GM18873 (cell line): ENCODE data around the gene VEGFA.

Experiments used
- ATAC-seq: cut with Tn5 transposase; IDR thresholded peaks from one replicate; pipeline ENCODE4 v1.9.1; 2021; ENCODE audit warnings: mild to moderate bottlenecking, moderate library complexity, moderate number of reproducible peaks; ENCODE audit not compliant: unreplicated experiment, low FRiP score

Gene VEGFA

GRCh38 chr6:43769526-43770371 is at the start of gene VEGFA:
VEGFA (plus strand) TSS chr6:43770211.
- peak; percentile 53 for ATAC-seq

- ATAC-seq, result no peak
Measured at GRCh38 chr6:43720999-43721398, 49.0 kb upstream of the VEGFA start.

- no peak for ATAC-seq
Measured at GRCh38 chr6:43722920-43723545, 47.0 kb upstream of the VEGFA start.

- ATAC-seq, result peak; percentile 57
Measured at GRCh38 chr6:43723737-43724295, 46.2 kb upstream of the VEGFA start.

- no peak for ATAC-seq
Measured at GRCh38 chr6:43724354-43724753, 45.7 kb upstream of the VEGFA start.

- ATAC-seq, result no peak
Measured at GRCh38 chr6:43724914-43725642, 44.9 kb upstream of the VEGFA start.

- ATAC-seq, result no peak
Measured at GRCh38 chr6:43725643-43726580, 44.1 kb upstream of the VEGFA start.

- ATAC-seq, result no peak
Measured at GRCh38 chr6:43727634-43728033, 42.4 kb upstream of the VEGFA start.

GRCh38 chr6:43728586-43728985 is 41.4 kb upstream of the VEGFA start:
- no peak for ATAC-seq

GRCh38 chr6:43729537-43729936 is 40.5 kb upstream of the VEGFA start:
- no peak for ATAC-seq

GRCh38 chr6:43730634-43731033 is 39.4 kb upstream of the VEGFA start:
- no peak for ATAC-seq

- no peak for ATAC-seq
Measured at GRCh38 chr6:43733471-43734293, 36.3 kb upstream of the VEGFA start.

GRCh38 chr6:43734294-43734665 is 35.7 kb upstream of the VEGFA start:
- no peak for ATAC-seq

GRCh38 chr6:43735642-43736199 is 34.3 kb upstream of the VEGFA start:
- ATAC-seq, result no peak

- no peak for ATAC-seq
Measured at GRCh38 chr6:43736211-43736786, 33.7 kb upstream of the VEGFA start.

GRCh38 chr6:43736844-43737243 is 33.2 kb upstream of the VEGFA start:
- ATAC-seq, result no peak

GRCh38 chr6:43737272-43738081 is 32.5 kb upstream of the VEGFA start:
- ATAC-seq, result no peak

GRCh38 chr6:43738267-43738676 is 31.7 kb upstream of the VEGFA start:
- no peak for ATAC-seq
